Mesenteric fat pad (tissue), 1 donor: ENCODE data around the gene VPS52. TPM values are rescaled to one million over a fixed set of nuclear protein-coding genes. Genes with fewer than 3 reads are reported as not detected.

Source experiments
- microRNA-seq: library from miRNA; unstranded; fragments of <30 nt; microRNA quantifications from one replicate; pipeline ENCODE4 v1.2.0, GENCODE V29; 2020; ENCODE audit warnings: borderline number of aligned reads
- total RNA-seq: library from RNA; stranded (reverse); fragmentation: NEBNext Ultra II Directional; extraction: Animal tissue kit (Norgen Biotek cat#: 25700); gene quantifications from one replicate; pipeline ENCODE4 v1.2.1, GENCODE V29; 2021
- donor health status: DM: yes; HTN: yes; CAD: no.

VPS52 gene
- total RNA-seq, 1 donor from 2014 or later: 39.8 TPM

Small RNA genes lying within 50 kb of the gene (microRNA-seq; reads per million reads assigned to microRNA genes)
- not detected for gene MIR219A1
- not detected for gene MIR6834
- not detected for gene MIR6873

Other genes with a start within 250 kb of the VPS52 start
- gene HLA-DPA1, start 198.2 kb downstream of the VPS52 start, total RNA-seq: 82.5 TPM
- gene HLA-DPB1, start 195.9 kb downstream of the VPS52 start, total RNA-seq: 52.5 TPM
- gene COL11A2, start 79.4 kb downstream of the VPS52 start, total RNA-seq: 0.67 TPM
- 35.8 TPM for gene RXRB, start 71.2 kb downstream of the VPS52 start, total RNA-seq
- 109 TPM for gene SLC39A7, start 71.0 kb downstream of the VPS52 start, total RNA-seq
- 5.3 TPM for gene HSD17B8, start 67.2 kb downstream of the VPS52 start, total RNA-seq
- 32.6 TPM for gene RING1, start 63.4 kb downstream of the VPS52 start, total RNA-seq
- 1,776 TPM for gene RPS18, start 199 bp upstream of the VPS52 start, total RNA-seq
- 10.7 TPM for gene B3GALT4, start 5.2 kb upstream of the VPS52 start, total RNA-seq
- 48.9 TPM for gene WDR46, start 17.4 kb upstream of the VPS52 start, total RNA-seq
- 34.8 TPM for gene PFDN6, start 17.7 kb upstream of the VPS52 start, total RNA-seq
- gene RGL2, start 27.1 kb upstream of the VPS52 start, total RNA-seq: 56.2 TPM
- gene TAPBP, start 42.2 kb upstream of the VPS52 start, total RNA-seq: 77.9 TPM
- 12.1 TPM for gene ZBTB22, start 45.9 kb upstream of the VPS52 start, total RNA-seq
- gene DAXX, start 51.1 kb upstream of the VPS52 start, total RNA-seq: 41.7 TPM
- gene KIFC1, start 119.9 kb upstream of the VPS52 start, total RNA-seq: 0.19 TPM
- 42.5 TPM for gene PHF1, start 139.1 kb upstream of the VPS52 start, total RNA-seq
- 103 TPM for gene CUTA, start 146.2 kb upstream of the VPS52 start, total RNA-seq
- 14.1 TPM for gene SYNGAP1, start 148.2 kb upstream of the VPS52 start, total RNA-seq
- gene ZBTB9, start 182.7 kb upstream of the VPS52 start, total RNA-seq: 4.6 TPM